ENCODE data around the gene HUWE1.

HUWE1 gene

DNA sequence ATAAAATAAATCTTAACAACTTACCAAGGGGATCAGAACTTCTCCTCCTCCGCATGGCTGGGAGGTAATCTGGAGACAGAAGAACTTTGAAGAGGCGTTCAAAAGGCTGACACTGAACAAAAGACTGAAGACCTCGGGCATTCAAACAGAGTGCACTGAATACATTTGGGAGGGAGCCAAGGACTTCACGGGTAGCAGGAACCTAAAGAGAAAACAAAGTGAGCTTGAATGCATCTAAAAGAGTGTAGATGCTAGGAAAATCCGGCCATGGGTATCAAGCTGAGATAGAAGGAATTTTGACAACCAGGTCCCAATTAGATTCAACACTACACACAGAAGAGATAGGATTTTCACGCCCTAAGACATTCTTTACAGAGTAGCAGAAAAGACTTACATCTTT, 69.6 kb downstream of the HUWE1 start:
- TF ChIP-seq TAF1 (IDR thresholded peaks at IDR 0.05; ENCODE audit: low read depth): no peak
- TF ChIP-seq REST (IDR thresholded peaks at IDR 0.05; ENCODE audit: low read depth): no peak
- TF ChIP-seq TCF12 (IDR thresholded peaks at IDR 0.05; ENCODE audit: low read depth): no peak
- TF ChIP-seq NFIC (IDR thresholded peaks at IDR 0.05): no peak
- no peak for TF ChIP-seq ZBTB7A (IDR thresholded peaks at IDR 0.05; ENCODE audit: low read depth)
- no peak for TF ChIP-seq FOXM1 (IDR thresholded peaks at IDR 0.05; ENCODE audit: borderline replicate concordance, low read depth)
- no peak for TF ChIP-seq RAD21 (IDR thresholded peaks at IDR 0.05; ENCODE audit: low read depth)
- no peak for TF ChIP-seq YY1 (IDR thresholded peaks at IDR 0.05; ENCODE audit: low read depth)

DNA sequence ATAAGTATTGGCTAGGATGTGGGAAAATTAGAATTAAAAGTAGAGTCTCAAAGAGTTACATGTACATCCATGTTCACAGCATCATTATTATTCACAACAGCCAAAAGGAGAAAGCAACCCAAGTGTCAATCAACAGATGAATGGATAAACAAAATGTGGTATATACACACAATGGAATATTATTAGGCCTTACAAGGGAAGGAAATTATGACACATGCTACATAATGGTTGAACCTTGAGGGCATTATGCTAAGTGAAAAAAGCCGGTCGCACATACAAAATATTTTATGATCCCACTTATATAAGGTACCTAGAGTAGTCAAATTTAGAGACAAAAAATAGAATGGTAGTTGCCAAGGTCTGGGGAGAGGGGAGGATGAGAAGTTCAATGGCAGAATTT, 80.1 kb downstream of the HUWE1 start:
- TF ChIP-seq ZBTB7A (IDR thresholded peaks at IDR 0.05; ENCODE audit: low read depth): no peak
- TF ChIP-seq FOXM1 (IDR thresholded peaks at IDR 0.05; ENCODE audit: borderline replicate concordance, low read depth): no peak
- no peak for TF ChIP-seq TCF12 (IDR thresholded peaks at IDR 0.05; ENCODE audit: low read depth)
- TF ChIP-seq CEBPB (IDR thresholded peaks at IDR 0.05): no peak
- TF ChIP-seq, protein P1, sequence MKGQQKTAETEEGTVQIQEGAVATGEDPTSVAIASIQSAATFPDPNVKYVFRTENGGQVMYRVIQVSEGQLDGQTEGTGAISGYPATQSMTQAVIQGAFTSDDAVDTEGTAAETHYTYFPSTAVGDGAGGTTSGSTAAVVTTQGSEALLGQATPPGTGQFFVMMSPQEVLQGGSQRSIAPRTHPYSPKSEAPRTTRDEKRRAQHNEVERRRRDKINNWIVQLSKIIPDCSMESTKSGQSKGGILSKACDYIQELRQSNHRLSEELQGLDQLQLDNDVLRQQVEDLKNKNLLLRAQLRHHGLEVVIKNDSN (IDR thresholded peaks at IDR 0.05): no peak
- no peak for TF ChIP-seq MAX (IDR thresholded peaks at IDR 0.05)
- no peak for TF ChIP-seq EGR1 (IDR thresholded peaks at IDR 0.05)
- TF ChIP-seq CREB1 (IDR thresholded peaks at IDR 0.05; ENCODE audit: low read depth): no peak
- TF ChIP-seq TEAD4 (IDR thresholded peaks at IDR 0.05): no peak
- TF ChIP-seq NFIC (IDR thresholded peaks at IDR 0.05): no peak
- no peak for TF ChIP-seq YY1 (IDR thresholded peaks at IDR 0.05; ENCODE audit: low read depth)

- no peak for TF ChIP-seq EP300 (IDR thresholded peaks at IDR 0.05; ENCODE audit: borderline replicate concordance)
- no peak for TF ChIP-seq MAX (IDR thresholded peaks at IDR 0.05)
- TF ChIP-seq TEAD4 (IDR thresholded peaks at IDR 0.05): no peak
- no peak for TF ChIP-seq FOXM1 (IDR thresholded peaks at IDR 0.05; ENCODE audit: borderline replicate concordance, low read depth)
Measured at GRCh38 chrX:53605004-53605403, 81.5 kb downstream of the HUWE1 start.

DNA sequence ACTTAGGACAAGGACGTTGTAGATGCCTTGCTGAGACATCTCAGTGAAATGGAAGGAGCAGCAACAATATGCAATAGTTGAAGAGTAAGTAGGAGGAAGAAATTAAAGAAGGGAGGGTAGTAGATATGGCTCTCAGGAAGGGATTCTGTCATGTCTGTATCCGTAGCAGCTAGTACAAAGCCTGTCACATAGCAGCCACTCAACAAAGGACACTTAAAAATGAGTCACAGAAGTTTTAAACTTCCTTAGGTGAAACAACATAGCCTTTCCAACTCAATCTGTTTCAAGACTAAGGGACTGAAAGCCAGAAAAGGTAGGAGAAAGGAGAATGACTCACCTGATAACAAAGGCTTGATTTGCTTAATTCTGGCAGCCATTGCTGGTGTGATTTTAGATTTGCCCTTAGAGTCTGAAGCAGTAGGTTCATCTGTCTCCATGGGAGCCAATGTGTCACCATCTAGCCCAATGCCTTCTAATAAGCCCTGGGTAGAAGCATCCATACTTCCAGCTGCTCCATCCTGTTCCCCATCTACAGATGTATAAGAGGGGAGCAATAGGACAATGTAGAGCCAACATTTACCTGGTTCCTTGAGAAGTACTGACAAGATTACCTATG, 86.6 kb downstream of the HUWE1 start:
- no peak for TF ChIP-seq EGR1 (IDR thresholded peaks at IDR 0.05)
- no peak for TF ChIP-seq CREB1 (IDR thresholded peaks at IDR 0.05; ENCODE audit: low read depth)
- no peak for TF ChIP-seq TCF12 (IDR thresholded peaks at IDR 0.05; ENCODE audit: low read depth)
- TF ChIP-seq MAX (IDR thresholded peaks at IDR 0.05): no peak
- no peak for TF ChIP-seq RAD21 (IDR thresholded peaks at IDR 0.05; ENCODE audit: low read depth)
- no peak for TF ChIP-seq TEAD4 (IDR thresholded peaks at IDR 0.05)
- TF ChIP-seq, protein P1 (IDR thresholded peaks at IDR 0.05): no peak
- no peak for TF ChIP-seq FOXM1 (IDR thresholded peaks at IDR 0.05; ENCODE audit: borderline replicate concordance, low read depth)
- TF ChIP-seq YY1 (IDR thresholded peaks at IDR 0.05; ENCODE audit: low read depth): no peak
- no peak for TF ChIP-seq ZBTB7A (IDR thresholded peaks at IDR 0.05; ENCODE audit: low read depth)
- TF ChIP-seq CEBPB (IDR thresholded peaks at IDR 0.05): no peak
- no peak for TF ChIP-seq NFIC (IDR thresholded peaks at IDR 0.05)
- no peak for TF ChIP-seq REST (IDR thresholded peaks at IDR 0.05; ENCODE audit: low read depth)
- no peak for TF ChIP-seq EP300 (IDR thresholded peaks at IDR 0.05; ENCODE audit: borderline replicate concordance)

GRCh38 chrX:53598169-53598568, 88.3 kb downstream of the HUWE1 start:
- TF ChIP-seq CREB1 (IDR thresholded peaks at IDR 0.05; ENCODE audit: low read depth) (no peak), REST (IDR thresholded peaks at IDR 0.05; ENCODE audit: low read depth) (no peak), NFIC (IDR thresholded peaks at IDR 0.05) (no peak), TEAD4 (IDR thresholded peaks at IDR 0.05) (no peak), ZBTB7A (IDR thresholded peaks at IDR 0.05; ENCODE audit: low read depth) (no peak), EP300 (IDR thresholded peaks at IDR 0.05; ENCODE audit: borderline replicate concordance) (no peak), CEBPB (IDR thresholded peaks at IDR 0.05) (no peak), RAD21 (IDR thresholded peaks at IDR 0.05; ENCODE audit: low read depth) (no peak), FOXM1 (IDR thresholded peaks at IDR 0.05; ENCODE audit: borderline replicate concordance, low read depth) (no peak), EGR1 (IDR thresholded peaks at IDR 0.05) (no peak), TCF12 (IDR thresholded peaks at IDR 0.05; ENCODE audit: low read depth) (no peak), MAX (IDR thresholded peaks at IDR 0.05) (no peak), YY1 (IDR thresholded peaks at IDR 0.05; ENCODE audit: low read depth) (no peak), TAF1 (IDR thresholded peaks at IDR 0.05; ENCODE audit: low read depth) (no peak)
- TF ChIP-seq, protein P1 (IDR thresholded peaks at IDR 0.05): no peak
